BE2C (cell line): ENCODE data around the gene NLGN1.

ENCODE experiments used
- DNase-seq: peaks from one replicate; pipeline ENCODE4 v3.0.0-alpha.2; 2020
- H3K27me3 ChIP-seq: fragments of 250-450 bp; sonication (Bioruptor Pico); 2 replicates; pipeline ENCODE4 v1.5.1; 2020; ENCODE audit warnings: mild to moderate bottlenecking
- H3K36me3 ChIP-seq: fragments of 250-450 bp; sonication (Bioruptor Pico); 2 replicates; pipeline ENCODE4 v1.5.1; 2020; ENCODE audit warnings: mild to moderate bottlenecking
- H3K4me1 ChIP-seq: fragments of 250-450 bp; sonication (Bioruptor Pico); 2 replicates; pipeline ENCODE4 v1.5.1; 2020
- H3K4me3 ChIP-seq: 2 replicates; pipeline ENCODE4 v1.5.1; 2011; ENCODE audit warnings: low read depth, low read length
- H3K9me3 ChIP-seq: fragments of 250-450 bp; sonication (Bioruptor Pico); 2 replicates; pipeline ENCODE4 v1.5.1; 2020
- CTCF ChIP-seq: IDR thresholded peaks from 2 replicates; pipeline ENCODE4 v1.5.1; 2012; ENCODE audit warnings: mild to moderate bottlenecking, low read depth, low read length

The NLGN1 gene

GRCh38 chr3:173938159-173938558, 540.6 kb downstream of the NLGN1 start:
- DNase-seq: no peak
- H3K9me3 ChIP-seq: no peaks in the 10 kb centered on the region

GRCh38 chr3:173938616-173939015, 541.1 kb downstream of the NLGN1 start:
- DNase-seq: no peak
- no peak for TF ChIP-seq CTCF
- Histone ChIP-seq H3K36me3 (no peaks in the 10 kb centered on the region), H3K27me3 (no peaks in the 10 kb centered on the region), H3K4me3 (no peak overlapping the region), H3K4me1 (no peaks in the 10 kb centered on the region), H3K9me3 (no peaks in the 10 kb centered on the region)

More at GRCh38 chr3:173938159-173938558, 540.6 kb downstream of the NLGN1 start:
- no peak overlapping the region for H3K4me3 ChIP-seq
- no peaks in the 10 kb centered on the region for H3K27me3 ChIP-seq
- TF ChIP-seq CTCF: no peak
- no peaks in the 10 kb centered on the region for H3K36me3 ChIP-seq
- H3K4me1 ChIP-seq: no peaks in the 10 kb centered on the region

- Histone ChIP-seq H3K9me3 (no peaks in the 10 kb centered on the region), H3K4me3 (no peak overlapping the region), H3K27me3 (no peaks in the 10 kb centered on the region), H3K36me3 (no peaks in the 10 kb centered on the region), H3K4me1 (no peaks in the 10 kb centered on the region)
- TF ChIP-seq CTCF: no peak
- DNase-seq: no peak
Measured at GRCh38 chr3:173939331-173939730, 541.8 kb downstream of the NLGN1 start.

- Histone ChIP-seq H3K4me1 (no peaks in the 10 kb centered on the region), H3K9me3 (no peaks in the 10 kb centered on the region), H3K4me3 (no peak overlapping the region), H3K36me3 (no peaks in the 10 kb centered on the region), H3K27me3 (no peaks in the 10 kb centered on the region)
- DNase-seq: no peak
- TF ChIP-seq CTCF: no peak
Measured at GRCh38 chr3:173943264-173943663, 545.7 kb downstream of the NLGN1 start.

- H3K4me1 ChIP-seq: no peaks in the 10 kb centered on the region
- TF ChIP-seq CTCF: no peak
Measured at GRCh38 chr3:173945170-173945569, 547.6 kb downstream of the NLGN1 start.

GRCh38 chr3:173945806-173946205, 548.3 kb downstream of the NLGN1 start:
- H3K4me1 ChIP-seq: no peaks in the 10 kb centered on the region
- DNase-seq: no peak
- H3K9me3 ChIP-seq: no peaks in the 10 kb centered on the region
- no peaks in the 10 kb centered on the region for H3K36me3 ChIP-seq
- no peak for TF ChIP-seq CTCF
- H3K4me3 ChIP-seq: no peak overlapping the region
- H3K27me3 ChIP-seq: no peaks in the 10 kb centered on the region

More at GRCh38 chr3:173945170-173945569, 547.6 kb downstream of the NLGN1 start:
- no peak overlapping the region for H3K4me3 ChIP-seq
- H3K27me3 ChIP-seq: no peaks in the 10 kb centered on the region
- no peaks in the 10 kb centered on the region for H3K36me3 ChIP-seq
- no peaks in the 10 kb centered on the region for H3K9me3 ChIP-seq
- DNase-seq: no peak
